Osteoblast (primary cell): ENCODE results near the gene RBM24. TPM values are rescaled to one million over a fixed set of nuclear protein-coding genes. Genes with fewer than 3 reads are reported as not detected.

Experiments used
- DNase-seq: peaks from one replicate; pipeline ENCODE4 v3.0.0; 2011; ENCODE audit warnings: low spot score, mixed read lengths; ENCODE audit not compliant: insufficient read length; ENCODE audit errors: missing footprints
- H2AFZ ChIP-seq: 2 replicates; pipeline ENCODE4 v1.6.0; 2011; ENCODE audit warnings: mild to moderate bottlenecking, low read length
- H3K27ac ChIP-seq: 2 replicates; pipeline ENCODE4 v1.5.1; 2011; ENCODE audit warnings: mild to moderate bottlenecking, low read depth, low read length, moderate library complexity
- H3K27me3 ChIP-seq: 2 replicates; pipeline ENCODE4 v1.6.0; 2012; ENCODE audit warnings: mild to moderate bottlenecking, control low read depth, inconsistent platforms, low read length, moderate library complexity; ENCODE audit not compliant: insufficient read depth
- H3K36me3 ChIP-seq: 2 replicates; pipeline ENCODE4 v1.5.1; 2011; ENCODE audit warnings: mild to moderate bottlenecking, low read length, control low read depth, moderate library complexity; ENCODE audit not compliant: insufficient read depth
- H3K4me1 ChIP-seq: 2 replicates; pipeline ENCODE4 v1.5.1; 2011; ENCODE audit warnings: mild to moderate bottlenecking, low read length, control low read depth, moderate library complexity; ENCODE audit not compliant: insufficient read depth
- H3K4me2 ChIP-seq: 2 replicates; pipeline ENCODE4 v1.6.0; 2011; ENCODE audit warnings: mild to moderate bottlenecking, low read length; ENCODE audit not compliant: insufficient read depth
- H3K4me3 ChIP-seq: fragments of 200-600 bp; sonication (generic); 3 replicates; pipeline ENCODE4 v1.5.1; 2012; ENCODE audit warnings: mild to moderate bottlenecking, low read length, inconsistent platforms; ENCODE audit not compliant: insufficient read depth
- H3K79me2 ChIP-seq: 2 replicates; pipeline ENCODE4 v1.6.0; 2012; ENCODE audit warnings: mild to moderate bottlenecking, low read length, control low read depth, inconsistent platforms; ENCODE audit not compliant: insufficient read depth
- H3K9me3 ChIP-seq: 2 replicates; pipeline ENCODE4 v1.5.1; 2011; ENCODE audit warnings: low read depth, low read length, control low read depth
- H4K20me1 ChIP-seq: 2 replicates; pipeline ENCODE4 v1.6.0; 2012; ENCODE audit warnings: mild to moderate bottlenecking, low read length, control low read depth; ENCODE audit not compliant: insufficient read depth
- CTCF ChIP-seq: IDR thresholded peaks from 2 replicates; pipeline ENCODE4 v1.5.1; 2011; ENCODE audit warnings: mild to moderate bottlenecking, low read depth, low read length, moderate library complexity; ENCODE audit errors: extremely low read depth
- total RNA-seq: library from RNA; depleted of rRNA; stranded (reverse); fragments of >200 nt; gene quantifications from 2 replicates; pipeline ENCODE4 v1.2.3, GENCODE V29; 2012

Gene RBM24
- total RNA-seq, 1 donor: 1.4 TPM

DNA sequence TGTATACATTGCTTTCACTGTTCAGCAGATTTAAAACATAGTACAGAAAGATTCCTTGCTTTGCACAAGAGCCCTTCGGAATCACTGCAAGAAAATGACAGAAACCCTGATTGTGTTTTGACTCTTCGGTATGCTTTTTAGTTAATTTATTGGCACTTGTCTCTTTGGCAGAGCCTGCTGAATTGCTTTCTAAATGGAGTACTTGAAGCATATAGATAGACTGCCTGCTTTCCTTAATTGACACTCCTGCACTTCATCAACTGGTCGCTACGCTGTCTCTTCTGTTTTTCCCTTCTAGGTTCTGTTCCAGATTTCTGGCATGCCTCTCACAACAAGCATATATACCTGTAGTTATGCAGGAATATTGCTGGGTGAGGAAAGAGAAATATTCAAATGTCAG, 22.4 kb upstream of the RBM24 start:
- Histone ChIP-seq H4K20me1 (no peaks in the 10 kb centered on the region), H3K9me3 (no peaks in the 10 kb centered on the region), H3K4me3 (no peak overlapping the region), H3K79me2 (no peaks in the 10 kb centered on the region), H3K27me3 (no peaks in the 10 kb centered on the region), H3K27ac (no peak overlapping the region), H2AFZ (no peak overlapping the region), H3K4me2 (no peak overlapping the region), H3K36me3 (no peaks in the 10 kb centered on the region), H3K4me1 (no peaks in the 10 kb centered on the region)
- no peak for DNase-seq
- no peak for TF ChIP-seq CTCF

DNA sequence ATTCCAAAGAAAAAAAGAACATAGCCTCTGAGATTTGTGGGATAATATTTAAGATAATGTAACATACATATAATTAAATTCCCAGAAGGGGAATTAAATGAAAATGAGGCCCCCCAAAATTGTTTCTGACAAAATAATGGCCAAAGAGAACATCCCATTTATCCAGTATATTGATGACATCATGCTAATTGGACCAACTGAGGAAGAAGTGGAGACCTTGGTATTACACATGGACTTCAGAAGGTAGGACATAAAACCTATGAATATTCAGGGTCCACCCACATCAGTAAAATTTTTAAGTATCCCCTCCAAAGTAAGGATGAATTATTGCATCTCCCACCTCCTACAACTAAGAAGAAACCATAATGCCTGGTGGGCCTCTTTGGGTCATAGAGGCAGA, 15.6 kb upstream of the RBM24 start:
- Histone ChIP-seq H3K79me2 (no peaks in the 10 kb centered on the region), H3K4me3 (no peak overlapping the region), H2AFZ (no peak overlapping the region), H3K27me3 (no peaks in the 10 kb centered on the region), H3K9me3 (no peaks in the 10 kb centered on the region), H3K27ac (no peak overlapping the region), H3K4me1 (peaks cover 11% of the 10 kb centered on the region), H3K36me3 (no peaks in the 10 kb centered on the region), H3K4me2 (no peak overlapping the region), H4K20me1 (no peaks in the 10 kb centered on the region)
- no peak for TF ChIP-seq CTCF
- no peak for DNase-seq

GRCh38 chr6:17267566-17267965, 13.6 kb upstream of the RBM24 start:
- no peak overlapping the region for H3K4me2 ChIP-seq
- no peak overlapping the region for H3K27ac ChIP-seq
- H3K79me2 ChIP-seq: no peaks in the 10 kb centered on the region
- H3K9me3 ChIP-seq: no peaks in the 10 kb centered on the region
- H3K27me3 ChIP-seq: no peaks in the 10 kb centered on the region
- no peak for TF ChIP-seq CTCF
- no peak overlapping the region for H2AFZ ChIP-seq
- DNase-seq: no peak
- H3K4me1 ChIP-seq: peaks cover 11% of the 10 kb centered on the region
- no peaks in the 10 kb centered on the region for H4K20me1 ChIP-seq
- no peak overlapping the region for H3K4me3 ChIP-seq
- H3K36me3 ChIP-seq: no peaks in the 10 kb centered on the region

DNA sequence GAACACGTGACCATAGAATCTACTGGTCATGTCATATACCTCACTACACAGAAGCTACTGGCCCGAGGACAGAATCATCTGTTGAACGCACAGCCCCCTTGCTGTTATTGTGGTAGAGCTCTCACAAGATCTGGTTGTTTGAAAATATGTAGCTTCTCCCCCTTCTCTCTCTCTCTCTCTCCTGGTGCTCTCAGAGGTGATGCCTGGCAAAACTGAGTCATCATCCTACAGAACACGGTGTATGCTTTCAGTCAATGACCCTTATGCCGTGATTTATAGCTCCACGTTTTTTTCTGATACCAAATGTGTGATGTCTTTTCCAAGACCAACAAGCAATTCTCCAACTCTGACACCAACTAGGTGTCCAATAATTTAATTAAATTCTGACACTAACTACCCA, 13.0 kb upstream of the RBM24 start:
- Histone ChIP-seq H3K4me1 (peaks cover 11% of the 10 kb centered on the region), H4K20me1 (no peaks in the 10 kb centered on the region), H3K4me2 (no peak overlapping the region), H3K27me3 (no peaks in the 10 kb centered on the region), H3K4me3 (no peak overlapping the region), H2AFZ (no peak overlapping the region), H3K9me3 (no peaks in the 10 kb centered on the region), H3K79me2 (no peaks in the 10 kb centered on the region), H3K27ac (no peak overlapping the region), H3K36me3 (no peaks in the 10 kb centered on the region)
- TF ChIP-seq CTCF: no peak
- no peak for DNase-seq
